ENCODE measurements around the gene JAZF1.

Gene JAZF1

DNA sequence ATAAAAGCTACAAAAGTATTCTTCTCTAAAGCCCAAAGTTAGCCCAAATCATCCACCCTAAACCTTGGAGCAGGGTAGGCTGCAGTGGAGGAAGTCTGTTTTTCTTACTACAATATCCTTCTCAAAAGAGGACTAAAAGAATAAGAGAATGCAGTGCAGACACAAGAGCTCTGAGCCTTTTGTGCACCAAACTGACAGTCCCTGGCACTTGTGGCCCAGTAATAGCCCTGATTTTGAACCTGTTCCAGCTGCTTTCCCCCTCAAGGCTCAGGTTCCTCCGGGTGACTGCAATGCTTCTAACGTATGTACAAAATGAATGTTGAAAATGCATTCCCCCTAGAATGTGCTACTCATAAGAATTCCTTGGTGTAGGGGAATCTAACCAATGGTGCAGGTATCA lies 154.4 kb downstream of the JAZF1 start:
- TF ChIP-seq TSHZ2 (CRISPR knock-in tag; IDR thresholded peaks at IDR 0.05) (no peak), ZFP30 (CRISPR knock-in tag; IDR thresholded peaks at IDR 0.05) (no peak), ESRRG (CRISPR knock-in tag; IDR thresholded peaks at IDR 0.05) (no peak), TOX (CRISPR knock-in tag; IDR thresholded peaks at IDR 0.05; ENCODE audit: borderline replicate concordance) (no peak), OSR1 (CRISPR knock-in tag; IDR thresholded peaks at IDR 0.05) (no peak), ZNF8 (CRISPR knock-in tag; IDR thresholded peaks at IDR 0.05) (no peak), CREB5 (CRISPR knock-in tag; IDR thresholded peaks at IDR 0.05; ENCODE audit: low read depth) (no peak), RARB (CRISPR knock-in tag; IDR thresholded peaks at IDR 0.05) (no peak), TCF4 (CRISPR knock-in tag; IDR thresholded peaks at IDR 0.05; ENCODE audit: borderline replicate concordance) (no peak), CSDC2 (CRISPR knock-in tag; IDR thresholded peaks at IDR 0.05) (no peak), SNAI2 (CRISPR knock-in tag; IDR thresholded peaks at IDR 0.05) (no peak), ZFP3 (CRISPR knock-in tag; IDR thresholded peaks at IDR 0.05) (no peak), ISL1 (CRISPR knock-in tag; IDR thresholded peaks at IDR 0.05) (no peak), GLIS3 (CRISPR knock-in tag; IDR thresholded peaks at IDR 0.05) (no peak), ZNF565 (CRISPR knock-in tag; conservative IDR thresholded peaks at IDR 0.05; ENCODE audit: low read depth) (no peak), PPARA (CRISPR knock-in tag; IDR thresholded peaks at IDR 0.05; ENCODE audit: borderline replicate concordance) (no peak)
- TF ChIP-seq, protein P1, sequence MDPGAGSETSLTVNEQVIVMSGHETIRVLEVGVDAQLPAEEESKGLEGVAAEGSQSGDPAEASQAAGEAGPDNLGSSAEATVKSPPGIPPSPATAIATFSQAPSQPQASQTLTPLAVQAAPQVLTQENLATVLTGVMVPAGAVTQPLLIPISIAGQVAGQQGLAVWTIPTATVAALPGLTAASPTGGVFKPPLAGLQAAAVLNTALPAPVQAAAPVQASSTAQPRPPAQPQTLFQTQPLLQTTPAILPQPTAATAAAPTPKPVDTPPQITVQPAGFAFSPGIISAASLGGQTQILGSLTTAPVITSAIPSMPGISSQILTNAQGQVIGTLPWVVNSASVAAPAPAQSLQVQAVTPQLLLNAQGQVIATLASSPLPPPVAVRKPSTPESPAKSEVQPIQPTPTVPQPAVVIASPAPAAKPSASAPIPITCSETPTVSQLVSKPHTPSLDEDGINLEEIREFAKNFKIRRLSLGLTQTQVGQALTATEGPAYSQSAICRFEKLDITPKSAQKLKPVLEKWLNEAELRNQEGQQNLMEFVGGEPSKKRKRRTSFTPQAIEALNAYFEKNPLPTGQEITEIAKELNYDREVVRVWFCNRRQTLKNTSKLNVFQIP (CRISPR knock-in tag; IDR thresholded peaks at IDR 0.05; ENCODE audit: borderline replicate concordance, low read depth) = no peak
- no peak for ATAC-seq

GRCh38 chr7:28024786-28025334 lies 155.7 kb downstream of the JAZF1 start:
- no peak for TF ChIP-seq RARB (CRISPR knock-in tag; IDR thresholded peaks at IDR 0.05)
- TF ChIP-seq, protein P2, sequence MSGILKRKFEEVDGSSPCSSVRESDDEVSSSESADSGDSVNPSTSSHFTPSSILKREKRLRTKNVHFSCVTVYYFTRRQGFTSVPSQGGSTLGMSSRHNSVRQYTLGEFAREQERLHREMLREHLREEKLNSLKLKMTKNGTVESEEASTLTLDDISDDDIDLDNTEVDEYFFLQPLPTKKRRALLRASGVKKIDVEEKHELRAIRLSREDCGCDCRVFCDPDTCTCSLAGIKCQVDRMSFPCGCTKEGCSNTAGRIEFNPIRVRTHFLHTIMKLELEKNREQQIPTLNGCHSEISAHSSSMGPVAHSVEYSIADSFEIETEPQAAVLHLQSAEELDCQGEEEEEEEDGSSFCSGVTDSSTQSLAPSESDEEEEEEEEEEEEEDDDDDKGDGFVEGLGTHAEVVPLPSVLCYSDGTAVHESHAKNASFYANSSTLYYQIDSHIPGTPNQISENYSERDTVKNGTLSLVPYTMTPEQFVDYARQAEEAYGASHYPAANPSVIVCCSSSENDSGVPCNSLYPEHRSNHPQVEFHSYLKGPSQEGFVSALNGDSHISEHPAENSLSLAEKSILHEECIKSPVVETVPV (CRISPR knock-in tag; IDR thresholded peaks at IDR 0.05) = no peak
- TF ChIP-seq ZNF565 (CRISPR knock-in tag; conservative IDR thresholded peaks at IDR 0.05; ENCODE audit: low read depth) = no peak
- TF ChIP-seq TSHZ2 (CRISPR knock-in tag; IDR thresholded peaks at IDR 0.05) = no peak
- TF ChIP-seq GLIS3 (CRISPR knock-in tag; IDR thresholded peaks at IDR 0.05) = no peak
- TF ChIP-seq OSR1 (CRISPR knock-in tag; IDR thresholded peaks at IDR 0.05) = no peak
- no peak for TF ChIP-seq PPARA (CRISPR knock-in tag; IDR thresholded peaks at IDR 0.05; ENCODE audit: borderline replicate concordance)
- TF ChIP-seq CSDC2 (CRISPR knock-in tag; IDR thresholded peaks at IDR 0.05) = no peak
- TF ChIP-seq ZC3H10 (CRISPR knock-in tag; IDR thresholded peaks at IDR 0.05) = no peak
- no peak for TF ChIP-seq BACH2 (CRISPR knock-in tag; IDR thresholded peaks at IDR 0.05; ENCODE audit: borderline replicate concordance)
- no peak for TF ChIP-seq ZNF8 (CRISPR knock-in tag; IDR thresholded peaks at IDR 0.05)
- TF ChIP-seq CREB5 (CRISPR knock-in tag; IDR thresholded peaks at IDR 0.05; ENCODE audit: low read depth) = no peak
- TF ChIP-seq ZFP3 (CRISPR knock-in tag; IDR thresholded peaks at IDR 0.05) = no peak
- no peak for TF ChIP-seq ZNF70 (CRISPR knock-in tag; IDR thresholded peaks at IDR 0.05)
- no peak for TF ChIP-seq TCF4 (CRISPR knock-in tag; IDR thresholded peaks at IDR 0.05; ENCODE audit: borderline replicate concordance)
- TF ChIP-seq, protein P1 (CRISPR knock-in tag; IDR thresholded peaks at IDR 0.05; ENCODE audit: borderline replicate concordance, low read depth) = no peak
- no peak for ATAC-seq
